Activated CD4-positive, alpha-beta memory T cell treated with anti-CD3 and anti-CD28 coated beads for 36 hours (primary cell): ENCODE data around the gene SLC16A4. TPM values are rescaled to one million over a fixed set of nuclear protein-coding genes. Genes with fewer than 3 reads are reported as not detected.
"Not testable (repeated sequence)": the region's sequence is repeated elsewhere in the genome, so short reads cannot be mapped to it uniquely, and the experiment has no call there.

Experiments
- CTCF ChIA-PET: fragments of 350-600 bp; sonication (Branson Sonifier 250); formaldehyde crosslinking; loops from one replicate; lab custom pipeline; 2021; ENCODE audit warnings: antibody characterized with exemption, inconsistent platforms; lab: Charles Lee
- POLR2A ChIA-PET: fragments of 350-600 bp; sonication (Branson Sonifier 250); formaldehyde crosslinking; loops from one replicate; lab custom pipeline; 2021; ENCODE audit warnings: antibody characterized with exemption; lab: Charles Lee
- DNase-seq: peaks from one replicate; pipeline ENCODE4 v3.0.0-alpha.2; 2020
- H3K27ac Mint-ChIP-seq: one replicate; pipeline ENCODE4 v1.8.0; 2021; ENCODE audit warnings: mixed read lengths
- H3K27me3 Mint-ChIP-seq: one replicate; pipeline ENCODE4 v1.8.0; 2021; ENCODE audit warnings: mixed read lengths
- H3K36me3 Mint-ChIP-seq: one replicate; pipeline ENCODE4 v1.8.0; 2021; ENCODE audit warnings: mixed read lengths
- H3K4me1 Mint-ChIP-seq: one replicate; pipeline ENCODE4 v1.8.0; 2021; ENCODE audit warnings: low read depth, mixed read lengths
- H3K4me3 Mint-ChIP-seq: one replicate; pipeline ENCODE4 v1.8.0; 2021; ENCODE audit warnings: mild to moderate bottlenecking, mixed read lengths
- H3K9me3 Mint-ChIP-seq: one replicate; pipeline ENCODE4 v1.8.0; 2021; ENCODE audit warnings: mixed read lengths
- intact Hi-C: fragments of 100-400 bp; cut with micrococcal nuclease; formaldehyde crosslinking; loops from one replicate; pipeline ENCODE4 v1.15.1; 2023
- total RNA-seq, 2 experiments: library from RNA; stranded (reverse); gene quantifications; one replicate each; pipeline ENCODE4 v1.2.3, GENCODE V29; 2021

Gene SLC16A4
- total RNA-seq, 2 experiments from 2014 or later = 0.19 to 0.48 TPM

DNA sequence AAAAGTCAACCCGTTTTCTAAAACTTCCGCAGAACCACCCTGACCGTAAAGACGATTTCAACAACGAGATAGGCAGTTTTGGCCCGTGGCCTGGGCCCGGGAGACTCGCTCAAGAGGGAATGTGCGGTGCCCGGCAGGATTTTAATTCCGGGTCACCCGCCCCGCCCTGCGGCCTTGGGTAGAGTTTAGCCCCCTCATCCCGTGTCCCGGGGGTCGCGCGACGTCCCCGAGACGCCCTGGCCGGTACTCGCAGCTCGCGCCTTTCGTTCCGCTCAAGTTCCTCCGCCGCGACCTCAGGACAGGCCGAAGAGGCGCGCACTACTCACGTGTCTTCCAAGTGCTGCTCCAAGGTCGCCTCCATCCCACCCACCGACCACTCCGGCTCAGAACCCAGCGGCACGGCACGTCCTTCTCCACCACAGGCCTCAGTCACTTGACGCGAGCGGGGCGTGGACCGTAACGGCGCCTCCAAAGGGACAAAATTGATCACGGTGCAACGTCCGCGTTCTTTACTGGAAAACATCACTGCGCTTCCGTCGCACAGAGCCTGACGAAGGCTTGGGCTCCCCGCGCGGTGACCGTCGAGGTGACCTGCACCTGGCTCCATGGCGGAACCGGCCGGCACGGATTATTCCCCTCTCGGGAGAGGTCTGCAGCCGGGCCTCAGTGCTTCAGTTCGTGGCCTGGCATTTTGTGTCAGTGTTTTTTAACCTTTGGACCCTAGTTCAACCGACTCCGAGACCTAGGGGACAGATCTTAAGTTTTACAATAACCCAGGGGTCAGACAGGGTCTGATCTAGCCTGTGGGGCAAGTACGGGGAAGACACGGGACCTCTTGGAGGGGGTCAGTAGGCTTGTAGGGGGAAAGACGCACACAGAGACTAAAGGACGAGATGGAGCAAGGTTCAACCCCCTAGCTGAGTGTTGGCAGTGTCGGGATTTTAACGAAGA, 16.7 kb upstream of the SLC16A4 start, which contains the start of gene LAMTOR5:
TSS of gene LAMTOR5 (minus strand) at position 435 of the 951 bp plus-strand sequence. CDS start at position 361, 74 bp downstream.
- Mint-ChIP-seq H3K27me3 (no peaks in the 10 kb centered on the region), H3K36me3 (peaks cover 11% of the 10 kb centered on the region), H3K4me3 (peak within 1 kb of the TSS; percentile 100), H3K27ac (peak within 1 kb of the TSS; percentile 97), H3K9me3 (no peaks in the 10 kb centered on the region), H3K4me1 (peaks cover 17% of the 10 kb centered on the region)
- intact Hi-C loops = loop anchor here (1.0 to 2.0 kb wide), 2 partner anchors 69 to 197 kb away; partner anchors contain the start of gene KCNC4
- POLR2A ChIA-PET = interaction anchor here (0.9 to 1.5 kb wide), 4 partner anchors 10 to 72 kb away, joined by 3 to 12 read pairs (median 3); partner anchors contain the start of gene RBM15
- CTCF ChIA-PET = interaction anchor here (0.7 to 11.1 kb wide), 8 partner anchors 52 to 211 kb away, joined by 3 to 152 read pairs (median 7); partner anchors contain the start of gene RBM15
- peak; percentile 96 for DNase-seq

DNA sequence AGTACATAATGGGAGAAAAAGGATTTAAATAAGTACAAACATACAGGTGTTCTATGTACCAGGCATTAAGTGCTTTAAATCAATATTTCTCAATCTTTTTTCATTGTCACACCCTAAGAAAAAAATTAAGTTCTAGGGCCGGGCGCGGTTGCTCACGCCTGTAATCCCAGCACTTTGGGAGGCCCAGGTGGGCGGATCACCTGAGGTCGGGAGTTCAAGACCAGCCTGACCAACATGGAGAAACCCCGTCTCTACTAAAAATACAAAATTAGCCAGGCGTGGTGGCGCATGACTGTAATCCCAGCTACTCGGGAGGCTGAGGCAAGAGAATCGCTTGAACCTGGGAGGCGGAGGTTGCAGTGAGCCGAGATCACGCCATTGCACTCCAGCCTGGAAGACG, 15.6 kb upstream of the SLC16A4 start:
- not testable (repeated sequence) for H3K9me3 Mint-ChIP-seq, H3K27me3 Mint-ChIP-seq, DNase-seq
- ChIA-PET POLR2A (interaction anchor here (1.1 to 1.6 kb wide), 2 partner anchors 69 to 70 kb away, joined by 3 to 9 read pairs; no protein-coding TSS in a partner anchor), CTCF (interaction anchor here (1.2 to 2.0 kb wide), 2 partner anchors 90 to 199 kb away, joined by 3 to 7 read pairs; no protein-coding TSS in a partner anchor)
- Mint-ChIP-seq H3K4me3 (peak overlapping the region; percentile 100), H3K27ac (peak overlapping the region; percentile 20), H3K4me1 (peaks cover 17% of the 10 kb centered on the region), H3K36me3 (peaks cover 17% of the 10 kb centered on the region)
- intact Hi-C loops = loop anchor here (2.0 kb wide), 1 partner anchor 196 kb away; the partner anchor contains the start of gene KCNC4

DNA sequence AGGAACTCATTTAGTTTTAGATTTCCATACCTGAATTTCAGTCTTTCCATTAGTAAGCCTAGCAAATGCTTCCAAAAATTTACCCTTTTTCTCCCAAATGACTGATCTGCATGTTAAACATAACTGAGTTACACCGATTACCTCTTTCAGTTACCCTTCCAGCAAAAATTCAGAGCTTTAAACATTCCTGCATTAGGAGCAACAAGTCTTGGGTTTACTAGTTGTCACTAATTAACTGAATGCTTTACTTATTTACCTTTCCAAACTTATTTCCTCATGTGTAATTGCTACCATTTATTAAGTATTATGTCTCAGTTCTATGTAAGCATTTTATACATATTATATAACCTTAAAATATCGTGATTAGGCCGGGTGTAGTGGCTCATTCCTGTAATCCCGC, 13.6 kb upstream of the SLC16A4 start:
- peaks cover 17% of the 10 kb centered on the region for H3K4me1 Mint-ChIP-seq
- no peak for DNase-seq
- no peaks in the 10 kb centered on the region for H3K27me3 Mint-ChIP-seq
- intact Hi-C loops = no loop called here
- H3K4me3 Mint-ChIP-seq = no peak overlapping the region
- peaks cover 23% of the 10 kb centered on the region for H3K36me3 Mint-ChIP-seq
- POLR2A ChIA-PET = interaction anchor here (1.4 kb wide), 1 partner anchor 17 kb away, joined by 3 read pairs; no protein-coding TSS in a partner anchor
- H3K9me3 Mint-ChIP-seq = no peaks in the 10 kb centered on the region
- CTCF ChIA-PET = interaction anchor here (0.8 to 2.0 kb wide), 3 partner anchors 56 to 197 kb away, joined by 3 to 7 read pairs (median 3); partner anchors contain the start of gene RBM15
- H3K27ac Mint-ChIP-seq = no peak overlapping the region

DNA sequence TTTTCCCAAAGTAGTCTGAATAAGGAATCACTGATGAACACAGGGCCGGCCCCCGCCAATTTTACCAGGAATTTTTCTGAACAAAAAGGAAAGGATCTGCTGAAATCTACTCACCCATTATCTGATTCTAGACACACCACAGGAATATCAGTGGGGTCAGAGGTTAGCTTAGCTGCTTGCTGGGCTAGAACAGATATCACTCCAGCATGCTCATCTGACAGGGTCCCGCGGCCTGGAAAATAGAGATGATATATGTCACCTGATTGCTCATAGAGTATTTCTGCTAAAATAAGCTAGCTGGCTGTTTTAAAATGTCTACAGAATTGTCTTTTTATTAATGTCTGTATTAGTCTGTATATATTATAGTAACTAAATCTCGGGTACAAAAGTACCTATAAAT, 13.0 kb upstream of the SLC16A4 start:
- Mint-ChIP-seq H3K27ac (no peak overlapping the region), H3K4me3 (no peak overlapping the region), H3K4me1 (peaks cover 17% of the 10 kb centered on the region), H3K9me3 (no peaks in the 10 kb centered on the region), H3K36me3 (peaks cover 23% of the 10 kb centered on the region), H3K27me3 (no peaks in the 10 kb centered on the region)
- ChIA-PET POLR2A (no interaction called here), CTCF (interaction anchor here (0.6 kb wide), 1 partner anchor 37 kb away, joined by 4 read pairs; no protein-coding TSS in a partner anchor)
- no peak for DNase-seq
- intact Hi-C loops = no loop called here

DNA sequence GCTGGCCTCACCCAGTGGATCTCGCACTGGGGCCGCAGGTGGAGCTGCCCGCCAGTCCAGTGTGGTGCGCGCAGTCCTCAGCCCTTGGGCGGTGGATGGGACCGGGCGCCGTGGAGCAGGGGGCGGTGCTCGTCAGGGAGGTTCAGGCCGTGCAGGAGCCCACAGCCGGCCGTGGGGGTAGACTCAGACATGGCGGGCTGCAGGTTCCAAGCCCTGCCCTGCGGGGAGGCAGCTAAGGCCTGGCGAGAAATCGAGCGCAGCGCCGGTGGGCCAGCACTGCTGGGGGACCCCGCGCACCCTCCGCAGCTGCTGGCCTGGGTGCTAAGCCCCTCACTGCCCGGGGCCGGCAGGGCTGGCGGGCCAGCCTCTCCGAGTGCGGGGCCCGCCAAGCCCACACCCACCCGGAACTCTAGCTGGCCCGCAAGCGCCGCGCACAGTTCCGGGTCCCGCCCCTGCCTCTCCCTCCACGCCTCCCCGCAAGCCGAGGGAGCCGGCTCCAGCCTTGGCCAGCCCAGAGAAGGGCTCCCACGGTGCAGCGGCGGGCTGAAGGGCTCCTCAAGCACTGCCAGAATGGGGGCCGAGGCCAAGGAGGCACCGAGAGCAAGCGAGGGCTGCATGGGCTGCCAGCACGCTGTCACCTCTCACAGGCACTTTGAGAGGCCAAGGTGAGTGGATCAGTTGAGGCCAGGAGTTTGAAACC, 5.6 kb upstream of the SLC16A4 start:
- H3K27ac Mint-ChIP-seq, H3K9me3 Mint-ChIP-seq, H3K4me1 Mint-ChIP-seq, H3K27me3 Mint-ChIP-seq, intact Hi-C loops, H3K4me3 Mint-ChIP-seq, DNase-seq: not testable (repeated sequence)
- CTCF ChIA-PET = interaction anchor here (0.6 kb wide), 1 partner anchor 84 kb away, joined by 3 read pairs; no protein-coding TSS in a partner anchor
- POLR2A ChIA-PET = interaction anchor here (1.3 kb wide), 1 partner anchor 11 kb away, joined by 3 read pairs; the partner anchor contains the start of gene LAMTOR5
- peaks cover 26% of the 10 kb centered on the region for H3K36me3 Mint-ChIP-seq

DNA sequence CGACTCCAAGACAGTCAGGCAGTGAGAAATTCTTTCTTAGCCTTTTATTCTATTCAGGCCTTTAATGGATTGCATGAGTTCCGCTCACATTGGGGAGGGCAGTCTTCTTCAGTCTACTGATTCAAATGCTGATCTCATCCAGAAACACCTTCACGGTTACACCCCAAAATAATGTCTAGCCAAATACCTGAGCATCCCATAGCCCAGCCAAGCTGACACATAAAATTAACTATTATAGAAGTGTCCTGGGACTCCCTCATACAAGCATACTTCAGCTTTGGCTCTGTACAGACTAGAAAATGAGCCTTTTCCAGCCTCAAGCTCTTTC, 3.6 kb upstream of the SLC16A4 start:
- Mint-ChIP-seq H3K4me1 (no peaks in the 10 kb centered on the region), H3K9me3 (no peaks in the 10 kb centered on the region), H3K27me3 (no peaks in the 10 kb centered on the region), H3K27ac (no peak overlapping the region), H3K4me3 (no peak overlapping the region), H3K36me3 (peaks cover 20% of the 10 kb centered on the region)
- CTCF ChIA-PET = interaction anchor here (1.5 kb wide), 1 partner anchor 192 kb away, joined by 4 read pairs; no protein-coding TSS in a partner anchor
- POLR2A ChIA-PET = no interaction called here
- no peak for DNase-seq
- intact Hi-C loops = no loop called here

DNA sequence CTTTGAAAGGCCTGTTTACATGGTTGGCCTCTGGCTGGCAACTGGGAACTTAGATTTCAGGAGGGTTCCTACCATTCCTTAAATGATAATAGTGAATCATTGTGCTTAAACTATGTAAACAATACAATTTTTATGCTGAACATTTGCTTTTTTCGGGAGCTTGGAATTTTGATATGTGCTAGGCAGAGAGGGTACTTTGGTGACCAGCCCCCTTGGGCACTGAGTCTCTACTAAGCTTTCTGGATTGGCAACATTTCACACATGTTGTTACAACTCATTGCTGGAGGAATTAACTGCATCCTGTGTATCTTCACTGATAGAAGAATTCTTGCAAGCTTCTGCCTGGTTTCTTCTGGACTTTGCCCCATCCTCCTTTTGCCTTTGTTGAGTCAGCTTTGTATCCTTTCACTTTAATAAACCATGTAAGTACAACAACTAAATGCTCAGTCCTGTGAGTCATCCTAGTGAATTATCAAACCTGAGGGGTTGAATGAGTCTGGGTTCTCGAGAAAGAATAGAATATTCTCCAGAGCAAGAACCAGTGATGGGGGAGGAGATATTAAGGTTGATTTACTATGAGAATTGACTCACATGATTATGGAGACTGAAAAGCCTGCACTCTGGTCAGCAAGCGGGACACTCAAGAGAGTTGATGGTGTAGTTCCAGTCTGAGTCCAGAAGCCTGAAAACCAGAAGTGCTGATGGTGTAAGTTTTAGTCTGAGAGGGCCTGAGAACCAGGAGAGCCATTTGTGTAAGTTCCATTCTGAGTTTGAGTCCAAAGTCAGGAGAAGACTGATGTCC, 3.1 kb upstream of the SLC16A4 start:
- ChIA-PET CTCF (interaction anchor here (1.0 to 1.2 kb wide), 3 partner anchors 18 to 102 kb away, joined by 3 read pairs; no protein-coding TSS in a partner anchor), POLR2A (no interaction called here)

DNA sequence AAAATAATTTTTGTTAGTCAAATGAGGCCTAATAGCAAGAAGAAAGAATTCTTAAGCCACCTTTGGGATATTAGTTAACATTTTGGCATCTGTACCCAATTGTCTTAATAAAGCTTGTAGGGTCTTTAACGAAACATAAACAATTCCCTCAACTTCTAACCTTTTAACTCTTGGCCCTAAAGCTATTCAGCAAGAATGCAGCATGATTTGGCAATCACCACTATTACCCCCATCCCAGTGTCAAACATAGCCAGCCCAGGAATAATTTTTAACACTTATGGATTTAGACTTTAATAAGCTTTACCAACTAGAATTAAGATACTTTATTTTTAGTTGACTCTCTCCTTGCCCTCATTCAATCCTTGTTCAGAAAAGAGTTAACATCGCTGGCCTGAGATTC, 2.5 kb upstream of the SLC16A4 start:
- Mint-ChIP-seq H3K4me3 (no peak overlapping the region), H3K27me3 (no peaks in the 10 kb centered on the region), H3K27ac (no peak overlapping the region), H3K9me3 (no peaks in the 10 kb centered on the region), H3K4me1 (no peaks in the 10 kb centered on the region), H3K36me3 (peaks cover 19% of the 10 kb centered on the region)
- DNase-seq = no peak
- ChIA-PET CTCF (interaction anchor here (1.0 to 1.2 kb wide), 3 partner anchors 19 to 103 kb away, joined by 3 read pairs; no protein-coding TSS in a partner anchor), POLR2A (no interaction called here)
- intact Hi-C loops = no loop called here

More for the DNA sequence above, 3.1 kb upstream of the SLC16A4 start:
- Mint-ChIP-seq H3K9me3 (no peaks in the 10 kb centered on the region), H3K4me1 (no peaks in the 10 kb centered on the region), H3K27me3 (no peaks in the 10 kb centered on the region), H3K36me3 (peaks cover 20% of the 10 kb centered on the region), H3K4me3 (no peak overlapping the region), H3K27ac (no peak overlapping the region)
- intact Hi-C loops = no loop called here
- DNase-seq = no peak

DNA sequence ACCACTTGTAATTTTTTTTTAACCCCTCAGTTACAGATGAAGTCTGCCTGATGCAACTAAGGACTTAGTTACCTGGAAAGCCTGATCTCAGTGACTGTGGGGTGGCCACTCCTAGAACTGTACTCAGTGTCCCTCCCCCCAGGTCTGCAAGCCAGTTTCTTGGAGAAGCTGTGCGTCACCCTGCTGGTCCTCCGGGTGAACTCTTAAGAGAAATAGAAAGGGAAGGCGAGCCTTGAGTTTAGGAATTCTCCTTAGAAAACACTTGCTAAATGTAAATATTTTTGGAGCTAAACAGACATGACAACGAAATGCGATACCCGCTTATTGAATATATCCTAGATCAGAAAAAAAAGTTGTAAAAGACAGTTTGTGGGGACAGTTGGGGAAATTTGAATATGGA, 730 bp downstream of the SLC16A4 start:
- Mint-ChIP-seq H3K4me3 (no peak overlapping the region), H3K27ac (no peak overlapping the region), H3K36me3 (peaks cover 12% of the 10 kb centered on the region), H3K9me3 (no peaks in the 10 kb centered on the region), H3K27me3 (no peaks in the 10 kb centered on the region), H3K4me1 (peaks cover 6% of the 10 kb centered on the region)
- intact Hi-C loops = no loop called here
- ChIA-PET CTCF (interaction anchor here (0.6 kb wide), 1 partner anchor 108 kb away, joined by 3 read pairs; no protein-coding TSS in a partner anchor), POLR2A (no interaction called here)
- no peak for DNase-seq

DNA sequence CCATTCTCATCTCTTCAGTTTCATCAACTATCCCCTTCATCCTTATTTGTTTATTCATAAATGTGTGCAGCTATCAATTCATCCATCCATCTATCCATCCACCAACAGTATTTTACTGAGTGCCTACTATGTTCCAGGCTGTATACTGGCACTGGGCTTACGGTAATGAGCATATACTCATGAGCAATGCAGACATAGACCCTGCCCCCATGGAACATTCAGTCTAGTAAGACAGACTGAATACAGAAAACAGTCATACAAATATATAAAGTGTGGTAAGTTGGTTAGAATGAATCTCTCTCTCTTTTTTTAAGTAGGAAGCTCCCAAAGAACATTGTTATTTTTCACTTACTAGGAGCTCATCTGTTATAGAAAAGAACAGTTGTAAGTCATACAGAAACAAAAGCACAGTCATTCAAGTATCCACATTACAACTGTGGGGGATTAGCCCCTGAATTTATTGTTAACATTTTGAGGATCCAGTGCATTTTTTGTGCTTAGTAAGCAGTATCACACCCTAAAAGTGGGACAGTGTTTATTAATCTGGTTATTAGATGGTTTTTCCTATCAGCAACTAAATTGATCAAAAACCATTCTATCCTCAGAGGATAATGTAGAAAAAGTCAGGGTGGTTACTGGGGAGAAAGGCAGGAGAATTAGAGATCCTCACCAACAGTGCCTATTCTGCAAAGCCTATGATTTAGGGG, 3.6 kb downstream of the SLC16A4 start:
- H3K9me3 Mint-ChIP-seq = no peaks in the 10 kb centered on the region
- H3K4me3 Mint-ChIP-seq = no peak overlapping the region
- ChIA-PET CTCF (interaction anchor here (0.9 to 1.0 kb wide), 3 partner anchors 26 to 327 kb away, joined by 3 read pairs; no protein-coding TSS in a partner anchor), POLR2A (interaction anchor here (1.3 kb wide), 1 partner anchor 18 kb away, joined by 3 read pairs; no protein-coding TSS in a partner anchor)
- H3K36me3 Mint-ChIP-seq = peaks cover 4% of the 10 kb centered on the region
- peaks cover 20% of the 10 kb centered on the region for H3K4me1 Mint-ChIP-seq
- H3K27ac Mint-ChIP-seq = no peak overlapping the region
- no peak for DNase-seq
- intact Hi-C loops = no loop called here
- no peaks in the 10 kb centered on the region for H3K27me3 Mint-ChIP-seq
